Thyroid gland (tissue), 4 donors: ENCODE data around the gene GALNT10.

ENCODE experiments used
- CTCF ChIP-seq, 6 experiments: fragments of 200-600 bp in 3 of 6; fragments of 450-650 bp in 3 of 6; sonication (generic) in 3 of 6; IDR thresholded peaks; one replicate each; pipeline ENCODE4 v1.5.1; 2016 to 2019; ENCODE audit warnings: antibody characterized with exemption in 6 of 6, mild to moderate bottlenecking in 2 of 6, inconsistent platforms in 1 of 6, moderate library complexity in 1 of 6
- POLR2A ChIP-seq, 2 donors: fragments of 450-650 bp; IDR thresholded peaks; one replicate each; pipeline ENCODE4 v1.6.1; 2017; ENCODE audit warnings: antibody characterized with exemption in 2 of 2, mild to moderate bottlenecking in 2 of 2, moderate library complexity in 1 of 2

- no peak for TF ChIP-seq CTCF (IDR thresholded peaks at IDR 0.05)
- no peak for TF ChIP-seq POLR2A (IDR thresholded peaks at IDR 0.05)
These were observed 127.4 kb downstream of the GALNT10 start for GRCh38 chr5:154317916-154318315.
